Prostate gland (tissue), 2 donors: Measurements from ENCODE around the gene ZNF436. TPM values are rescaled to one million over a fixed set of nuclear protein-coding genes. Genes with fewer than 3 reads are reported as not detected.

Source experiments
- DNase-seq: peaks from one replicate; pipeline ENCODE4 v3.0.0-alpha.2; 2019; ENCODE audit warnings: low spot score
- H3K27ac ChIP-seq, 2 donors: fragments of 200-600 bp; sonication (generic); 2 replicates each; pipeline ENCODE4 v1.5.1; 2017 to 2019
- H3K27me3 ChIP-seq: fragments of 200-600 bp; sonication (generic); replicated peaks from 2 replicates; pipeline ENCODE4 v1.5.1; 2019; ENCODE audit not compliant: insufficient read depth
- H3K36me3 ChIP-seq, 2 donors: fragments of 200-600 bp; sonication (generic); 1 replicate in 1 of 2; 2 replicates in 1 of 2; pipeline versions ENCODE4 v1.5.1 to v1.8.1; 2017 to 2019
- H3K4me1 ChIP-seq: fragments of 200-600 bp; sonication (generic); replicated peaks from 2 replicates; pipeline ENCODE4 v1.5.1; 2019
- H3K4me3 ChIP-seq, 2 donors: fragments of 200-600 bp; sonication (generic); 2 replicates each; pipeline ENCODE4 v1.5.1; 2017 to 2019
- H3K9me3 ChIP-seq: fragments of 200-600 bp; sonication (generic); 2 replicates; pipeline ENCODE4 v1.5.1; 2017
- POLR2A ChIP-seq: fragments of 450-650 bp; IDR thresholded peaks from one replicate; pipeline ENCODE4 v1.6.1; 2016; ENCODE audit warnings: antibody characterized with exemption, mild to moderate bottlenecking
- POLR2AphosphoS5 ChIP-seq: sonication (generic); formaldehyde crosslinking; IDR thresholded peaks from one replicate; pipeline ENCODE4 v1.6.1; 2017; ENCODE audit warnings: antibody characterized with exemption
- WGBS: methylation state at CpG from one replicate; pipeline ENCODE4 v1.1.5; 2018; 5-methylcytosine and 5-hydroxymethylcytosine counted together
- intact Hi-C: fragments of 100-400 bp; cut with DNase I; formaldehyde crosslinking; loops from one replicate; pipeline ENCODE4 v1.14.2; 2022
- total RNA-seq, 2 donors: library from RNA; depleted of rRNA; stranded (reverse); fragments of >200 nt; gene quantifications; one replicate each; pipeline ENCODE4 v1.1.0, GENCODE V29; 2016
- TF ChIP-seq, protein P1 (sequence below), 4 experiments: fragments of 200-600 bp in 2 of 4; fragments of 450-650 bp in 2 of 4; sonication (generic) in 2 of 4; IDR thresholded peaks; 1 replicate in 3 of 4; 2 replicates in 1 of 4; pipeline ENCODE4 v1.5.1; 2016 to 2019; ENCODE audit warnings: antibody characterized with exemption in 4 of 4, mild to moderate bottlenecking in 2 of 4, moderate library complexity in 2 of 4

Gene ZNF436
- total RNA-seq, 2 donors from 2014 or later = 25.3 to 29.5 TPM

- 94% methylated on average over 1 of the region's 1 CpG for WGBS
- H3K27me3 ChIP-seq = no peaks in the 10 kb centered on the region
- H3K36me3 ChIP-seq = no peaks in the 10 kb centered on the region
- H3K4me1 ChIP-seq = peaks cover 17% of the 10 kb centered on the region
- no peak for TF ChIP-seq POLR2AphosphoS5
- no peak for TF ChIP-seq POLR2A
- TF ChIP-seq, protein P1, sequence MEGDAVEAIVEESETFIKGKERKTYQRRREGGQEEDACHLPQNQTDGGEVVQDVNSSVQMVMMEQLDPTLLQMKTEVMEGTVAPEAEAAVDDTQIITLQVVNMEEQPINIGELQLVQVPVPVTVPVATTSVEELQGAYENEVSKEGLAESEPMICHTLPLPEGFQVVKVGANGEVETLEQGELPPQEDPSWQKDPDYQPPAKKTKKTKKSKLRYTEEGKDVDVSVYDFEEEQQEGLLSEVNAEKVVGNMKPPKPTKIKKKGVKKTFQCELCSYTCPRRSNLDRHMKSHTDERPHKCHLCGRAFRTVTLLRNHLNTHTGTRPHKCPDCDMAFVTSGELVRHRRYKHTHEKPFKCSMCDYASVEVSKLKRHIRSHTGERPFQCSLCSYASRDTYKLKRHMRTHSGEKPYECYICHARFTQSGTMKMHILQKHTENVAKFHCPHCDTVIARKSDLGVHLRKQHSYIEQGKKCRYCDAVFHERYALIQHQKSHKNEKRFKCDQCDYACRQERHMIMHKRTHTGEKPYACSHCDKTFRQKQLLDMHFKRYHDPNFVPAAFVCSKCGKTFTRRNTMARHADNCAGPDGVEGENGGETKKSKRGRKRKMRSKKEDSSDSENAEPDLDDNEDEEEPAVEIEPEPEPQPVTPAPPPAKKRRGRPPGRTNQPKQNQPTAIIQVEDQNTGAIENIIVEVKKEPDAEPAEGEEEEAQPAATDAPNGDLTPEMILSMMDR (IDR thresholded peaks at IDR 0.05) = no peak
- no peak for DNase-seq
- no peak overlapping the region for H3K4me3 ChIP-seq
- intact Hi-C loops = no loop called here
- H3K9me3 ChIP-seq = no peaks in the 10 kb centered on the region
- no peak overlapping the region for H3K27ac ChIP-seq
Observed at GRCh38 chr1:23399229-23399628, 29.6 kb upstream of the ZNF436 start.

GRCh38 chr1:23397908-23398307, 28.3 kb upstream of the ZNF436 start:
- no peak for DNase-seq
- Histone ChIP-seq H3K27ac (no peak overlapping the region), H3K9me3 (no peaks in the 10 kb centered on the region), H3K4me1 (peaks cover 4% of the 10 kb centered on the region), H3K36me3 (no peaks in the 10 kb centered on the region), H3K4me3 (no peak overlapping the region), H3K27me3 (no peaks in the 10 kb centered on the region)
- intact Hi-C loops = no loop called here
- WGBS = 97% methylated on average over 7 of the region's 7 CpGs
- TF ChIP-seq POLR2AphosphoS5 = no peak
- TF ChIP-seq POLR2A = no peak

DNA sequence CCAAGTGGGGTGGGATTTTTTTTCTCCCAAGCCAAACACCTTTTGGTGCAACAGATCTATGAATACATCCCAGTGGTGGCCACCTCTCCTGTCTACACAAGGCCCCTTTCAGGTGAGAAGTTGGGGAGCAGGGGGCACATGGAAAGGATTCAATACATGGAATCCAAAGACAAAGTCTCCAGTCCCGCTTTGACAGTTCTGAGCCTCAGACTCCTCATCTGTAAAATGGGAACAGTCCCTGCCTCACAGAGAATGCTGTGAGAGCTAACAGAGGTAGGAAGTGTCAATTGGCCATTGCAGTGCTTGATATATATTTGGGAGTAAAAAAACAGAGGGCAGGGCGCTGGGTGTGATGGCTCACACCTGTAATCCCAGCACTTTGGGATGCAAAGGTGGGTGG, 26.7 kb upstream of the ZNF436 start:
- Histone ChIP-seq H3K27me3 (no peaks in the 10 kb centered on the region), H3K36me3 (no peaks in the 10 kb centered on the region), H3K4me3 (no peak overlapping the region), H3K27ac (no peak overlapping the region), H3K4me1 (peaks cover 3% of the 10 kb centered on the region), H3K9me3 (no peaks in the 10 kb centered on the region)
- intact Hi-C loops = no loop called here
- DNase-seq = no peak
- 100% methylated on average over 2 of the region's 2 CpGs for WGBS
- TF ChIP-seq, protein P1 (IDR thresholded peaks at IDR 0.05) = no peak
- no peak for TF ChIP-seq POLR2A
- TF ChIP-seq POLR2AphosphoS5 = no peak

GRCh38 chr1:23395849-23396248, 26.2 kb upstream of the ZNF436 start:
- Histone ChIP-seq H3K36me3 (no peaks in the 10 kb centered on the region), H3K4me1 (peaks cover 3% of the 10 kb centered on the region)
- 91% methylated on average over 4 of the region's 4 CpGs for WGBS

GRCh38 chr1:23395154-23395724, 25.6 kb upstream of the ZNF436 start:
- Histone ChIP-seq H3K27me3 (no peaks in the 10 kb centered on the region), H3K36me3 (no peaks in the 10 kb centered on the region), H3K27ac (peak overlapping the region; percentile 41 to 66), H3K9me3 (no peaks in the 10 kb centered on the region), H3K4me1 (peaks cover 3% of the 10 kb centered on the region), H3K4me3 (no peak overlapping the region)
- WGBS = 57% methylated on average over 8 of the region's 8 CpGs
- intact Hi-C loops = no loop called here
- DNase-seq = no peak
- TF ChIP-seq, protein P1 (IDR thresholded peaks at IDR 0.05) = no peak
- TF ChIP-seq POLR2A (no peak), POLR2AphosphoS5 (no peak)

More at GRCh38 chr1:23395849-23396248, 26.2 kb upstream of the ZNF436 start:
- no peaks in the 10 kb centered on the region for H3K9me3 ChIP-seq
- H3K4me3 ChIP-seq = no peak overlapping the region
- no peak for DNase-seq
- intact Hi-C loops = no loop called here
- TF ChIP-seq POLR2A (no peak), POLR2AphosphoS5 (no peak)
- TF ChIP-seq, protein P1 (IDR thresholded peaks at IDR 0.05) = no peak
- H3K27ac ChIP-seq = no peak overlapping the region
- no peaks in the 10 kb centered on the region for H3K27me3 ChIP-seq
